Ishikawa (cell line): ENCODE data around the gene CTF1.

ENCODE experiments used
- CREB1 ChIP-seq: IDR thresholded peaks from 2 replicates; pipeline ENCODE4 v1.6.1; 2012; ENCODE audit warnings: low read depth
- EP300 ChIP-seq: IDR thresholded peaks from 2 replicates; pipeline ENCODE4 v1.6.1; 2012; ENCODE audit warnings: borderline replicate concordance
- FOXM1 ChIP-seq: IDR thresholded peaks from 2 replicates; pipeline ENCODE4 v1.6.1; 2012; ENCODE audit warnings: low read depth, borderline replicate concordance
- NFIC ChIP-seq: IDR thresholded peaks from 2 replicates; pipeline ENCODE4 v1.6.1; 2012
- RAD21 ChIP-seq: IDR thresholded peaks from 2 replicates; pipeline ENCODE4 v1.6.1; 2012; ENCODE audit warnings: low read depth
- TCF12 ChIP-seq: IDR thresholded peaks from 2 replicates; pipeline ENCODE4 v1.6.1; 2012; ENCODE audit warnings: low read depth
- ZBTB7A ChIP-seq: IDR thresholded peaks from 2 replicates; pipeline ENCODE4 v1.6.1; 2012; ENCODE audit warnings: low read depth
- TF ChIP-seq, protein P1 (sequence below): IDR thresholded peaks from 2 replicates; pipeline ENCODE4 v1.6.1; 2012; ENCODE audit warnings: low read depth, mild to moderate bottlenecking
- TF ChIP-seq, protein P2 (sequence below): IDR thresholded peaks from 2 replicates; pipeline ENCODE4 v1.6.1; 2012

- TF ChIP-seq TCF12 (no peak), NFIC (no peak), FOXM1 (no peak), RAD21 (no peak), EP300 (no peak), ZBTB7A (no peak), CREB1 (no peak)
- TF ChIP-seq, protein P1, sequence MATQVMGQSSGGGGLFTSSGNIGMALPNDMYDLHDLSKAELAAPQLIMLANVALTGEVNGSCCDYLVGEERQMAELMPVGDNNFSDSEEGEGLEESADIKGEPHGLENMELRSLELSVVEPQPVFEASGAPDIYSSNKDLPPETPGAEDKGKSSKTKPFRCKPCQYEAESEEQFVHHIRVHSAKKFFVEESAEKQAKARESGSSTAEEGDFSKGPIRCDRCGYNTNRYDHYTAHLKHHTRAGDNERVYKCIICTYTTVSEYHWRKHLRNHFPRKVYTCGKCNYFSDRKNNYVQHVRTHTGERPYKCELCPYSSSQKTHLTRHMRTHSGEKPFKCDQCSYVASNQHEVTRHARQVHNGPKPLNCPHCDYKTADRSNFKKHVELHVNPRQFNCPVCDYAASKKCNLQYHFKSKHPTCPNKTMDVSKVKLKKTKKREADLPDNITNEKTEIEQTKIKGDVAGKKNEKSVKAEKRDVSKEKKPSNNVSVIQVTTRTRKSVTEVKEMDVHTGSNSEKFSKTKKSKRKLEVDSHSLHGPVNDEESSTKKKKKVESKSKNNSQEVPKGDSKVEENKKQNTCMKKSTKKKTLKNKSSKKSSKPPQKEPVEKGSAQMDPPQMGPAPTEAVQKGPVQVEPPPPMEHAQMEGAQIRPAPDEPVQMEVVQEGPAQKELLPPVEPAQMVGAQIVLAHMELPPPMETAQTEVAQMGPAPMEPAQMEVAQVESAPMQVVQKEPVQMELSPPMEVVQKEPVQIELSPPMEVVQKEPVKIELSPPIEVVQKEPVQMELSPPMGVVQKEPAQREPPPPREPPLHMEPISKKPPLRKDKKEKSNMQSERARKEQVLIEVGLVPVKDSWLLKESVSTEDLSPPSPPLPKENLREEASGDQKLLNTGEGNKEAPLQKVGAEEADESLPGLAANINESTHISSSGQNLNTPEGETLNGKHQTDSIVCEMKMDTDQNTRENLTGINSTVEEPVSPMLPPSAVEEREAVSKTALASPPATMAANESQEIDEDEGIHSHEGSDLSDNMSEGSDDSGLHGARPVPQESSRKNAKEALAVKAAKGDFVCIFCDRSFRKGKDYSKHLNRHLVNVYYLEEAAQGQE, result no peak
- TF ChIP-seq, protein P2, sequence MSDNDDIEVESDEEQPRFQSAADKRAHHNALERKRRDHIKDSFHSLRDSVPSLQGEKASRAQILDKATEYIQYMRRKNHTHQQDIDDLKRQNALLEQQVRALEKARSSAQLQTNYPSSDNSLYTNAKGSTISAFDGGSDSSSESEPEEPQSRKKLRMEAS, result no peak
These were observed 34.7 kb downstream of the CTF1 start for GRCh38 chr16:30931068-30931650.
